Measurements from ENCODE around the gene MYMX. TPM values are rescaled to one million over a fixed set of nuclear protein-coding genes. Genes with fewer than 3 reads are reported as not detected.

The MYMX gene
- polyA plus RNA-seq = not detected in 2 replicates
- not detected in 2 replicates for polyA minus RNA-seq

DNA sequence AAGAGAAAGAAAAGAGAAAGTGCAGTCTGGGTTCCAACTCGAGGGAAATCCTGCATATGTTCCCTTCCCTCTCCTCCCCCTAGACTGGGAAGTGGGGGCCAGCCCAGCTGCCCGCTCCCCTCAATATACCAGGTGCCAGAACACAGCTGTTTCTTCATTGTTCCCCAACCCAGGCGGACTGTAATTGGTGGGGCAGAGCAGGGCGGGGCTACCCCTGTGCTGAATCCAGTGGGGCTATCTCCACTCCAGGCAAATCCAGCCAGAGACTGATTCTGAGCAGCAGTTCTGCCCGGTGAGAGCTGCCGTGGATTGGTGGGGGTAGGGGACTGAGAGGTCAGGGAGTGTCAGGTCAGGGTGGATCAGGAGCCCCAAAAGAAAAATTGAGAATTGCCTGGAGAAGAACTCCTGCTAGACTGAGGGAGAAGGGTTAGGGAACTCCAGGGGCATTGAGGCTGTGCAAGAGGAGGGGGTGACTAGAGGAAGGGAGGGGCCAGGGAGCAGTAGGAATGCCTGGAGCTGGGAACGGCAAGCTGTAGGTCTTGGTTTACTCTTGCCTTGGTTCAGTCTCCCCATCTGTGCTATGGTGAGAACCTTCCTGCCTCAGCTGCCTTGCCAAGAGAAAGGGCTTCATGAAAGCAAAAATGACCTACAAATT, at the start of gene MYMX:
Gene MYMX, plus strand, starts transcription at position 250 of the 655 bp plus-strand sequence. CDS start 546 bp downstream, outside the sequence.
- Histone ChIP-seq H3K4me2 (ENCODE audit: low read length) (no peak within 1 kb of the TSS), H4K20me1 (ENCODE audit: insufficient read depth) (no peaks in the 10 kb centered on the region), H2AFZ (ENCODE audit: low read depth, low read length) (no peak within 1 kb of the TSS), H3K79me2 (replicated peaks; ENCODE audit: insufficient read depth, low read length) (no peaks in the 10 kb centered on the region), H3K27me3 (ENCODE audit: insufficient read depth, low read depth, low read length) (peaks cover 4% of the 10 kb centered on the region), H3K36me3 (ENCODE audit: insufficient read depth, low read length) (no peaks in the 10 kb centered on the region), H3K9me2 (ENCODE audit: insufficient read depth, low read length) (no peaks in the 10 kb centered on the region), H3K27ac (ENCODE audit: low read length) (no peak within 1 kb of the TSS), H3K4me3 (ENCODE audit: low read length) (no peak within 1 kb of the TSS), H3F3A (ENCODE audit: insufficient read depth, low read length, poor library complexity, severe bottlenecking) (no peaks in the 10 kb centered on the region), H3K9ac (ENCODE audit: low read length) (no peak within 1 kb of the TSS), H3K9me3 (ENCODE audit: low read length) (no peaks in the 10 kb centered on the region)
- TF ChIP-seq POLR2AphosphoS5 (IDR thresholded peaks at IDR 0.05) = no peak

DNA sequence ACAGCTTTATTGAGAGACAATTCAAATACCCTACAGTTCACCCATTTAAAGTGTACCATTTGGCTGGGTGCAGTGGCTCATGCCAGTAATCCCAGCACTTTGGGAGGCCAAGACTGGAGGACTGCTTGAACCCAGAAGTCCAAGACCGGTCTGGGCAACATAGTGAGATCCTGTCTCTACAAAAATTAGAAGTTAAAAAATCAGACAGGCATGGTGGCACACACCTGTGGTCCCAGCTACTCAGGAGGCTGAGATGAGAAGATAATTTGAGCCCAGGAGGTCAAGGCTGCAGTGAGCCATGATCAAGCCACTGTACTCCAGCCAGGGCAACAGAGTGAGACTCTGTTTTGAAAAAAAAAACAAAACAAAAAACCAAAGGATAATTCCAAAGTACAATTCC, 49.2 kb upstream of the MYMX start:
- H3K4me2 ChIP-seq (ENCODE audit: low read length) = no peak overlapping the region
- H3K9me2 ChIP-seq (ENCODE audit: insufficient read depth, low read length) = no peaks in the 10 kb centered on the region
- no peaks in the 10 kb centered on the region for H3F3A ChIP-seq (ENCODE audit: insufficient read depth, low read length, poor library complexity, severe bottlenecking)
- H4K20me1 ChIP-seq (ENCODE audit: insufficient read depth) = no peaks in the 10 kb centered on the region
- H3K4me3 ChIP-seq (ENCODE audit: low read length) = no peak overlapping the region
- H3K36me3 ChIP-seq (ENCODE audit: insufficient read depth, low read length) = no peaks in the 10 kb centered on the region
- no peaks in the 10 kb centered on the region for H3K9me3 ChIP-seq (ENCODE audit: low read length)
- no peaks in the 10 kb centered on the region for H3K79me2 ChIP-seq (replicated peaks; ENCODE audit: insufficient read depth, low read length)
- no peaks in the 10 kb centered on the region for H3K27me3 ChIP-seq (ENCODE audit: insufficient read depth, low read depth, low read length)
- TF ChIP-seq POLR2AphosphoS5 (IDR thresholded peaks at IDR 0.05) = no peak
- TF ChIP-seq EP300 (conservative IDR thresholded peaks at IDR 0.05; ENCODE audit: poor library complexity, severe bottlenecking) = no peak
- TF ChIP-seq, protein P1, sequence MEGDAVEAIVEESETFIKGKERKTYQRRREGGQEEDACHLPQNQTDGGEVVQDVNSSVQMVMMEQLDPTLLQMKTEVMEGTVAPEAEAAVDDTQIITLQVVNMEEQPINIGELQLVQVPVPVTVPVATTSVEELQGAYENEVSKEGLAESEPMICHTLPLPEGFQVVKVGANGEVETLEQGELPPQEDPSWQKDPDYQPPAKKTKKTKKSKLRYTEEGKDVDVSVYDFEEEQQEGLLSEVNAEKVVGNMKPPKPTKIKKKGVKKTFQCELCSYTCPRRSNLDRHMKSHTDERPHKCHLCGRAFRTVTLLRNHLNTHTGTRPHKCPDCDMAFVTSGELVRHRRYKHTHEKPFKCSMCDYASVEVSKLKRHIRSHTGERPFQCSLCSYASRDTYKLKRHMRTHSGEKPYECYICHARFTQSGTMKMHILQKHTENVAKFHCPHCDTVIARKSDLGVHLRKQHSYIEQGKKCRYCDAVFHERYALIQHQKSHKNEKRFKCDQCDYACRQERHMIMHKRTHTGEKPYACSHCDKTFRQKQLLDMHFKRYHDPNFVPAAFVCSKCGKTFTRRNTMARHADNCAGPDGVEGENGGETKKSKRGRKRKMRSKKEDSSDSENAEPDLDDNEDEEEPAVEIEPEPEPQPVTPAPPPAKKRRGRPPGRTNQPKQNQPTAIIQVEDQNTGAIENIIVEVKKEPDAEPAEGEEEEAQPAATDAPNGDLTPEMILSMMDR (IDR thresholded peaks at IDR 0.05; ENCODE audit: poor library complexity, severe bottlenecking) = no peak
- no peak for TF ChIP-seq TAF1 (IDR thresholded peaks at IDR 0.05; ENCODE audit: low read depth)
- TF ChIP-seq SMC3 (conservative IDR thresholded peaks at IDR 0.05; ENCODE audit: poor library complexity) = no peak
- TF ChIP-seq MXI1 (conservative IDR thresholded peaks at IDR 0.05; ENCODE audit: poor library complexity, severe bottlenecking) = no peak
- TF ChIP-seq RAD21 (conservative IDR thresholded peaks at IDR 0.05) = no peak
- no peak for TF ChIP-seq EZH2 (IDR thresholded peaks at IDR 0.05; ENCODE audit: borderline replicate concordance, insufficient read depth, low read length, poor library complexity, severe bottlenecking)
- TF ChIP-seq, protein P2, sequence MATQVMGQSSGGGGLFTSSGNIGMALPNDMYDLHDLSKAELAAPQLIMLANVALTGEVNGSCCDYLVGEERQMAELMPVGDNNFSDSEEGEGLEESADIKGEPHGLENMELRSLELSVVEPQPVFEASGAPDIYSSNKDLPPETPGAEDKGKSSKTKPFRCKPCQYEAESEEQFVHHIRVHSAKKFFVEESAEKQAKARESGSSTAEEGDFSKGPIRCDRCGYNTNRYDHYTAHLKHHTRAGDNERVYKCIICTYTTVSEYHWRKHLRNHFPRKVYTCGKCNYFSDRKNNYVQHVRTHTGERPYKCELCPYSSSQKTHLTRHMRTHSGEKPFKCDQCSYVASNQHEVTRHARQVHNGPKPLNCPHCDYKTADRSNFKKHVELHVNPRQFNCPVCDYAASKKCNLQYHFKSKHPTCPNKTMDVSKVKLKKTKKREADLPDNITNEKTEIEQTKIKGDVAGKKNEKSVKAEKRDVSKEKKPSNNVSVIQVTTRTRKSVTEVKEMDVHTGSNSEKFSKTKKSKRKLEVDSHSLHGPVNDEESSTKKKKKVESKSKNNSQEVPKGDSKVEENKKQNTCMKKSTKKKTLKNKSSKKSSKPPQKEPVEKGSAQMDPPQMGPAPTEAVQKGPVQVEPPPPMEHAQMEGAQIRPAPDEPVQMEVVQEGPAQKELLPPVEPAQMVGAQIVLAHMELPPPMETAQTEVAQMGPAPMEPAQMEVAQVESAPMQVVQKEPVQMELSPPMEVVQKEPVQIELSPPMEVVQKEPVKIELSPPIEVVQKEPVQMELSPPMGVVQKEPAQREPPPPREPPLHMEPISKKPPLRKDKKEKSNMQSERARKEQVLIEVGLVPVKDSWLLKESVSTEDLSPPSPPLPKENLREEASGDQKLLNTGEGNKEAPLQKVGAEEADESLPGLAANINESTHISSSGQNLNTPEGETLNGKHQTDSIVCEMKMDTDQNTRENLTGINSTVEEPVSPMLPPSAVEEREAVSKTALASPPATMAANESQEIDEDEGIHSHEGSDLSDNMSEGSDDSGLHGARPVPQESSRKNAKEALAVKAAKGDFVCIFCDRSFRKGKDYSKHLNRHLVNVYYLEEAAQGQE (IDR thresholded peaks at IDR 0.05; ENCODE audit: borderline replicate concordance) = no peak
- H2AFZ ChIP-seq (ENCODE audit: low read depth, low read length) = no peak overlapping the region
- no peak overlapping the region for H3K27ac ChIP-seq (ENCODE audit: low read length)
- H3K9ac ChIP-seq (ENCODE audit: low read length) = no peak overlapping the region

All from neural cell (in vitro differentiated cells).